ENCODE data around the gene PTH1R. TPM values are rescaled to one million over a fixed set of nuclear protein-coding genes. Genes with fewer than 3 reads are reported as not detected.

Gene PTH1R
- total RNA-seq, 1 donor from 2014 or later: 6.2 TPM

GRCh38 chr3:46905213-46905560, 27.7 kb downstream of the PTH1R start:
- H3K4me1 Mint-ChIP-seq (ENCODE audit: unreplicated experiment): peaks cover 5% of the 10 kb centered on the region
- no peaks in the 10 kb centered on the region for H3K9me3 Mint-ChIP-seq (ENCODE audit: unreplicated experiment)
- no peaks in the 10 kb centered on the region for H3K36me3 Mint-ChIP-seq (ENCODE audit: low read depth, unreplicated experiment)
- TF ChIP-seq CTCF (IDR thresholded peaks at IDR 0.05; ENCODE audit: unreplicated experiment): no peak
- no peak overlapping the region for H3K27ac Mint-ChIP-seq (ENCODE audit: unreplicated experiment)
- no peak for DNase-seq (ENCODE audit: low spot score)
- H3K27me3 Mint-ChIP-seq (ENCODE audit: unreplicated experiment): peaks cover 7% of the 10 kb centered on the region
- no peak overlapping the region for H3K4me3 Mint-ChIP-seq (ENCODE audit: unreplicated experiment)

GRCh38 chr3:46905661-46906451, 28.3 kb downstream of the PTH1R start:
- H3K27me3 Mint-ChIP-seq (ENCODE audit: unreplicated experiment): peaks cover 7% of the 10 kb centered on the region
- DNase-seq (ENCODE audit: low spot score): no peak
- peaks cover 5% of the 10 kb centered on the region for H3K4me1 Mint-ChIP-seq (ENCODE audit: unreplicated experiment)
- no peaks in the 10 kb centered on the region for H3K9me3 Mint-ChIP-seq (ENCODE audit: unreplicated experiment)
- H3K36me3 Mint-ChIP-seq (ENCODE audit: low read depth, unreplicated experiment): no peaks in the 10 kb centered on the region
- TF ChIP-seq CTCF (IDR thresholded peaks at IDR 0.05; ENCODE audit: unreplicated experiment): no peak
- H3K27ac Mint-ChIP-seq (ENCODE audit: unreplicated experiment): no peak overlapping the region
- no peak overlapping the region for H3K4me3 Mint-ChIP-seq (ENCODE audit: unreplicated experiment)

- no peak for TF ChIP-seq CTCF (IDR thresholded peaks at IDR 0.05; ENCODE audit: unreplicated experiment)
- Mint-ChIP-seq H3K27me3 (ENCODE audit: unreplicated experiment) (peaks cover 7% of the 10 kb centered on the region), H3K36me3 (ENCODE audit: low read depth, unreplicated experiment) (no peaks in the 10 kb centered on the region), H3K27ac (ENCODE audit: unreplicated experiment) (no peak overlapping the region), H3K9me3 (ENCODE audit: unreplicated experiment) (no peaks in the 10 kb centered on the region), H3K4me1 (ENCODE audit: unreplicated experiment) (peaks cover 5% of the 10 kb centered on the region), H3K4me3 (ENCODE audit: unreplicated experiment) (no peak overlapping the region)
- no peak for DNase-seq (ENCODE audit: low spot score)
Observed at GRCh38 chr3:46906471-46907058, 29.0 kb downstream of the PTH1R start.

- H3K4me3 Mint-ChIP-seq (ENCODE audit: unreplicated experiment): no peak overlapping the region
- TF ChIP-seq CTCF (IDR thresholded peaks at IDR 0.05; ENCODE audit: unreplicated experiment): no peak
- H3K27me3 Mint-ChIP-seq (ENCODE audit: unreplicated experiment): peaks cover 7% of the 10 kb centered on the region
- no peak for DNase-seq (ENCODE audit: low spot score)
- no peaks in the 10 kb centered on the region for H3K36me3 Mint-ChIP-seq (ENCODE audit: low read depth, unreplicated experiment)
- peak overlapping the region; percentile 67 for H3K27ac Mint-ChIP-seq (ENCODE audit: unreplicated experiment)
- H3K4me1 Mint-ChIP-seq (ENCODE audit: unreplicated experiment): peaks cover 5% of the 10 kb centered on the region
- H3K9me3 Mint-ChIP-seq (ENCODE audit: unreplicated experiment): no peaks in the 10 kb centered on the region
Observed at GRCh38 chr3:46907271-46907670, 29.8 kb downstream of the PTH1R start.

GRCh38 chr3:46907960-46908293, 30.4 kb downstream of the PTH1R start:
- Mint-ChIP-seq H3K27ac (ENCODE audit: unreplicated experiment) (no peak overlapping the region), H3K4me3 (ENCODE audit: unreplicated experiment) (no peak overlapping the region), H3K27me3 (ENCODE audit: unreplicated experiment) (peaks cover 7% of the 10 kb centered on the region), H3K9me3 (ENCODE audit: unreplicated experiment) (no peaks in the 10 kb centered on the region), H3K36me3 (ENCODE audit: low read depth, unreplicated experiment) (no peaks in the 10 kb centered on the region), H3K4me1 (ENCODE audit: unreplicated experiment) (peaks cover 5% of the 10 kb centered on the region)
- no peak for DNase-seq (ENCODE audit: low spot score)
- no peak for TF ChIP-seq CTCF (IDR thresholded peaks at IDR 0.05; ENCODE audit: unreplicated experiment)

All from endothelial cell (in vitro differentiated cells).